Ectodermal cell (in vitro differentiated cells): ENCODE measurements around the gene MGAT4A.

Experiments
- H3K27ac ChIP-seq: 2 replicates; pipeline ENCODE4 v1.7.0; 2013; ENCODE audit warnings: mild to moderate bottlenecking, low read depth, low read length; ENCODE audit not compliant: insufficient read depth, poor library complexity, severe bottlenecking
- H3K27me3 ChIP-seq: 2 replicates; pipeline ENCODE4 v1.7.0; 2013; ENCODE audit warnings: mild to moderate bottlenecking, low read length; ENCODE audit not compliant: insufficient read depth, control insufficient read depth, poor library complexity, severe bottlenecking
- H3K36me3 ChIP-seq: one replicate; pipeline ENCODE4 v1.7.0; 2013; ENCODE audit warnings: low read length; ENCODE audit not compliant: control insufficient read depth, insufficient read depth
- H3K4me1 ChIP-seq: one replicate; pipeline ENCODE4 v1.7.0; 2013; ENCODE audit warnings: low read length; ENCODE audit not compliant: control insufficient read depth, insufficient read depth
- H3K4me3 ChIP-seq: 2 replicates; pipeline ENCODE4 v1.7.0; 2013; ENCODE audit warnings: low read depth, low read length, control low read depth; ENCODE audit not compliant: insufficient read depth
- H3K9me3 ChIP-seq: 2 replicates; pipeline ENCODE4 v1.7.0; 2013; ENCODE audit warnings: mild to moderate bottlenecking, low read length, moderate library complexity; ENCODE audit not compliant: control insufficient read depth
- WGBS, 2 experiments: methylation state at CpG; one replicate each; pipeline ENCODE4 v1.1.7; 2013; ENCODE audit warnings: missing lambda C conversion rate in 2 of 2; 5-methylcytosine and 5-hydroxymethylcytosine counted together

MGAT4A gene

DNA sequence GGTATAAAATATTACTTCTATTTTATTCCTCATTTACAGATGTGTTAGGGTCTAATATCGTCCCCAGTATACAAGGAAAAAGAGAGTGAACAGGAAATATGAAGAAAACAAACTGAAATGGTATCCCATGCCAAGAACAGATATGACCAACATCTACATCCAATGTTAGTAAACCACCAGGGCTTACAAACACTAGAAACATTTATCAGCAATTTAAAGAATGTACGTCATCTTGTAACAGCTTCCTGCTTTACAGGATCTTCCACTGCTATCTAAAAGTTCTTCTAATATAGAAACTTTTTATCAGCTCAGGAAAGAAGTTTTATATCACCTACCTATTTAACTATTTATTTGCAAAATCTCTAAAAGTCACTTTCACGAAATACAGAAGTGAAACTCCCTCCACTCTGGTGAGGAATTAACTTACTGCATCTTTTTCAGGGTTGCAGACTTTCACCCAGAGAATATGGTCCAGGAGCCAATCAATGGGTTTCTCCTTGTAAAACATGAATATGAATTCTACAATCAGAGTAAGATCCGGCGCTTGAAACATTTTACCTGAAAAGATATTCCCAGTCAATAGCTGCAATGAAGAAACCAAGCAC is 87.3 kb downstream of the MGAT4A start:
- Histone ChIP-seq H3K27me3 (no peaks in the 10 kb centered on the region), H3K4me1 (no peaks in the 10 kb centered on the region), H3K36me3 (no peaks in the 10 kb centered on the region), H3K27ac (no peak overlapping the region), H3K9me3 (no peaks in the 10 kb centered on the region), H3K4me3 (no peak overlapping the region)
- WGBS, 2 experiments, result 91% methylated on average over 4 of the region's 5 CpGs

DNA sequence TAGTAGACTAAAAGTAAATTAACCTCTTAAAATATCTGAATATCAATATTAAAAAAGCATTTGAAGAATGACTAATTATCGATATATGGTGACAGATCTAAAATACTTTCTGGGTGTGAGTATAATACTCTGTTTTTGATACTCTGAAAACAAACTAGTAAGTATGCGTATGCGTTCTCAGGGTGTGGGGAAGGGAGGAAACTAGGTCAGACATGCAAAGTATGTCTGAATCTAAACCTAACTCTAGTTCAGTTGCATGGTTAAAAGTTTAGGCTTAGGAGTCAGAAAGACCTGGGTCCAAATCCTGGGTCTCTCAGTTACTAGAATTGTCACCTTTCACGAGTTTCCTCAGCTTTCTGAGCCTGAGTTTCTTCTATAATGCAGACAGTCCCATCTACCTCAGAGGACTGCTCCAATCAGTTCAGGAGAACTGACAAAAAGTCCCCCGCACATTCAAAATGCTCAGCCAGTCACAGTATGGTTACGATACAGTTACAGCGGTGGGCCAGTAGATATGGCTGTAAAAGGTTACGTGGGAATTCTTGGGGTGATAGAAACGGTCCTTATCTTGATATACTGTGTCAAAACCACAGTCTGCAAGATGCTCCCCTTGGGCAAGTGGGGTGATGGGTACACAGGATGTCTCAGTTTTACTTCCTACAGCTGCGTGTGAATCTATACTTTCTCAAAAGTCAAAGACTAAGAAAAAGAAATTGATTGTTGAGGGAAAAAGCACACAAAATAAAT is 93.4 kb downstream of the MGAT4A start:
- no peak overlapping the region for H3K27ac ChIP-seq
- no peak overlapping the region for H3K4me3 ChIP-seq
- H3K9me3 ChIP-seq, result no peaks in the 10 kb centered on the region
- H3K27me3 ChIP-seq, result no peaks in the 10 kb centered on the region
- H3K4me1 ChIP-seq, result no peaks in the 10 kb centered on the region
- 94 to 95% methylated on average over 9 to 10 of the region's 10 CpGs for WGBS, 2 experiments
- no peaks in the 10 kb centered on the region for H3K36me3 ChIP-seq

DNA sequence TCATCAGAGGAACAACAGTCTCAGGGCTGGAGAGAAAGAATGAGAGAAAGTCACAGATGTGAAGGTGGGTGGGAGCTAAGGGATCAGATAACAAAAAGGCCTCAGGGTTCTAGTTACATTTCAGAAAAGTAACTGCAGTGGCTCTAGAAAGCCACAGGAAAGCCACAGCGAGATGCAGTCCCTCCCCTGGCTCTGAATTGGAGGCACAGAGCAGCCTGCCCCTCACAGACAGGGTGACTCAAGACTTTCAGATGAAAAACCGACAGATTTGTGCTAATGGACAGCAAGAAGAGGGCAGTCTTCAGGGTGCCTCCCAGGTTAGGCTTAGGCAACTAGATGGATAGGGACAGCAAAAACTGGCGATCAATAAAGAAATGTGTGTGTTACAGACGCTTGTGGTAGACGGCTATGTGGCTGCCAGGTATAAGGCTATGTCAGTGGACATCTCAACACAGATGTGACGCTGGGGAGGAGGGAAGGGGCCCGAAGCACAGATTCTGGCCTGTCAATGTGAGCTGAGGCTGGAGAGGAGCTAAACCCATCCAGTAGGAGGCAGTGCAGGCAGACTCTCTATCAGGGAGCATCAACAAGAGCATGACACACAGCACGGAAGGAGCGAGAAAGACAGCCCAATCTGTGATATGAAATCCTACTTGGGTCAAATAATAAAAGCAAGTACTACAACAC is 96.4 kb downstream of the MGAT4A start:
- WGBS, 2 experiments, result 61 to 68% methylated on average over 9 of the region's 9 CpGs
- no peak overlapping the region for H3K27ac ChIP-seq

DNA sequence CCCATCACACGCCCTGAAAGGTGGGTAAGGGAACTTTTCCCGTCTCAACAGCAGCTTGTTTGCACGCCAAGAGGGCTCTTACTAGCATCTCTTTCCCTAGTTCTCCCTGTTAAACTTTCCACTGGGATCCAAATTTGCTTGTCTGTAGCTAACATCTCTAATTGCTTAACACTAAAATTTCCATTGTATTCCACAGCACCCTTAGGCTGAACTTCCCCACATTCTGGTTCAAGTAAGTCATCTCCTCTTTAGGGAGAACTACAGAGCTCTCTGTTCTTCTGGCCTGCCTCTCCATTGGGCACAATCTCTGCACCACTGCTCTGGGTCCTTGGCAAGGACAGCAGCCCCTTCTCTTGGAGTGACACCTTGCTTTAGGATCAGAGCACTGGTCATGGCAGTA is 98.6 kb downstream of the MGAT4A start:
- no peaks in the 10 kb centered on the region for H3K36me3 ChIP-seq
- H3K27ac ChIP-seq, result no peak overlapping the region
- H3K27me3 ChIP-seq, result no peaks in the 10 kb centered on the region
- 81% methylated on average over 3 of the region's 3 CpGs for WGBS, 2 experiments
- no peak overlapping the region for H3K4me3 ChIP-seq
- no peaks in the 10 kb centered on the region for H3K9me3 ChIP-seq
- H3K4me1 ChIP-seq, result no peaks in the 10 kb centered on the region

More for the DNA sequence above, 96.4 kb downstream of the MGAT4A start:
- Histone ChIP-seq H3K4me1 (no peaks in the 10 kb centered on the region), H3K4me3 (no peak overlapping the region), H3K36me3 (no peaks in the 10 kb centered on the region), H3K9me3 (no peaks in the 10 kb centered on the region), H3K27me3 (no peaks in the 10 kb centered on the region)

DNA sequence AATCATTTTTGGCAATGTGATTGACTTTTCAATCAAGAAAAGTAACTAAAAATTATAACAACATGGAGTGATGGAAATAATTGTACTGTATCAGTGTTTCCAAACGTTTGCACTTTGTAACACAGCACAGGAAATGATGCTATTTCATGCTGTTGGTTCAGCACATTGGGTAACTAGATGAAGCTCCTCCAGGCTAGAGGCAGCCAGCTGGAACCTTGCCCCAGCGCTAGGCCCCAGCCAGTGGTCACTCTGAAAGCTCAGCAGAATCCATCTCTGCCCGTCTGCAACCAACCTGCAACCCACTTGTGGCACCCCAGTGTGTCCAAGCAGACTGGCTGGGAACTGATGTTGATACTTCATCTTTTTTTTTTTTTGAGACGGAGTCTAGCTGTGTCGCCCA is 107.3 kb downstream of the MGAT4A start:
- no peaks in the 10 kb centered on the region for H3K4me1 ChIP-seq
- no peaks in the 10 kb centered on the region for H3K27me3 ChIP-seq
- WGBS, 2 experiments, result 87 to 88% methylated on average over 5 of the region's 5 CpGs
- no peaks in the 10 kb centered on the region for H3K9me3 ChIP-seq
- no peak overlapping the region for H3K27ac ChIP-seq
- H3K36me3 ChIP-seq, result no peaks in the 10 kb centered on the region
- H3K4me3 ChIP-seq, result no peak overlapping the region

DNA sequence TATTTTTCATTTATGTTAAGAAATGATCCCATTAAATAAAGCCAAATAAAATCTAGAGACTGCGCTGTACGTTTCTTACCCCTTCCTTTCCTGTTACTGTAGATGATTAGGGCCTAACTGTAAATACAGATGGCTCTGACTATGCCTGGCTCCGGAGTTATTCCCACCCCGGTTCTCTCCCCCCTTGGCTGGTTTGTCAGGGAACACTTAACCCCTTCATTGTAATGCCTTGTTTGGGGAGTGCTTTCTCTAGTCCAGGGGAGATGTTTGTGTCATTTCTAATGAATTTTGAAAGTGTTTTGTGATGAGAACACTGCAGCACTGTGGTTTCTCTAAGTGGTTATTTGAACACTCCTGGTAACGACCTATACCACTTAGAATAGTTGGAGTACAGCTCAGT is 113.8 kb downstream of the MGAT4A start:
- H3K36me3 ChIP-seq, result peaks cover 20% of the 10 kb centered on the region
- 90 to 95% methylated on average over 5 of the region's 5 CpGs for WGBS, 2 experiments
- H3K9me3 ChIP-seq, result no peaks in the 10 kb centered on the region

DNA sequence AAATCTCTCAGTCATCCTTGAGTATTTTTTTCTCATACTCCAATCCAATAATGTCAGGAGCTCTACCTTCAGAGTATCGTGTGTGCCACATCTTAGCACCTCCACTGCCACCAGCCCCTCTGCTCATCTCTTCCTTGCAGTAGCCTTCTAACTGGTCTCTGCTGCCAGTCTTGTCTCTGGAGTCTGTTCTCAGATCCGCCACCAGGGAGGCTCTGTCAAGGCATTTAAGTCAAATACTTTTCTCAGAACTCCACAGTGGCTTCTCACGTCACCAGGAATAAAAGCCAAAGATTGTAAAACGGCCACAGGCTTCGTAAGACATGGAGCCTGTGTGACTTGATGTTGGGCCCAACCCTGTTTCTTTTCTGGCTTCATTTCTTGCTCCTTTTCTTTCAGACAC is 115.5 kb downstream of the MGAT4A start:
- Histone ChIP-seq H3K36me3 (peaks cover 23% of the 10 kb centered on the region), H3K27ac (no peak overlapping the region), H3K27me3 (no peaks in the 10 kb centered on the region), H3K4me1 (no peaks in the 10 kb centered on the region), H3K9me3 (no peaks in the 10 kb centered on the region), H3K4me3 (no peak overlapping the region)
- WGBS, 2 experiments, result 92 to 93% methylated on average over 5 of the region's 5 CpGs

More for the DNA sequence above, 113.8 kb downstream of the MGAT4A start:
- Histone ChIP-seq H3K27me3 (no peaks in the 10 kb centered on the region), H3K4me1 (no peaks in the 10 kb centered on the region), H3K27ac (no peak overlapping the region), H3K4me3 (no peak overlapping the region)

DNA sequence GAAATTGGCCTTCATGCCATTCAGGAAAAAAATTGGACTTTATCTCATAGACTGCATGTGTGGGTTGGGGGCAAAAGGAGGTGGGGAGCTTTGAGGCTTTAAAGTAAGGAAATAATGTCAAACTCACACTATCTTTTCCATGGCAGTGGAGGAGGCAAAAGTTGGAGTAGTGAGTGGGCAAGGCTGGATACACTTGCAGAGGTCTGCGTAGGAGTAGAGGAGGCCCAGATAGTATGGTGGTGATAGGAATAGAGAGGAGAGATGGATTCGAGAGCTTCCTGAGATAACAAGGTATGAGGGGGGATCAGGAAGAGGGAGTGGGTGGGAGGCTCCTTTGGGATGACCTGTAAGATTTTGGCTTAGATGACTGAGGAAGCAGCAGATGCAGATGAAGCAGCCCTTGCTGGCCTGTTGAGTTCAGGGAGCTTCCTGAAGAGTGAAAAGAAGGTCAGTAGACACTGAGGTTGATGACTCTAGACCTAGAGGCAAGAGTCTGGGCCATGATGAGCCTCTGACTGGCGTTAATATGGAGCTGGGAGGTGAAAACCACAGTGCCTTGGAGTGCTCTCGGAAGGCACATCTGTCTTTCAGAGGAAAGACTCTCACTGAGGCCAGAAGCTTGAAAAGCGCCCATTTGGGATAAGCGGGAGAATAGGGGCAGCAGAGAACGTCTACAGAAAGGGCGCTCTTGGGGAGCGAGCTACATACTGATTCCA is 116.8 kb downstream of the MGAT4A start:
- H3K4me3 ChIP-seq, result no peak overlapping the region
- peaks cover 10% of the 10 kb centered on the region for H3K4me1 ChIP-seq
- peaks cover 23% of the 10 kb centered on the region for H3K36me3 ChIP-seq
- 96 to 97% methylated on average over 9 of the region's 9 CpGs for WGBS, 2 experiments
- no peaks in the 10 kb centered on the region for H3K9me3 ChIP-seq
- H3K27ac ChIP-seq, result no peak overlapping the region
- no peaks in the 10 kb centered on the region for H3K27me3 ChIP-seq

DNA sequence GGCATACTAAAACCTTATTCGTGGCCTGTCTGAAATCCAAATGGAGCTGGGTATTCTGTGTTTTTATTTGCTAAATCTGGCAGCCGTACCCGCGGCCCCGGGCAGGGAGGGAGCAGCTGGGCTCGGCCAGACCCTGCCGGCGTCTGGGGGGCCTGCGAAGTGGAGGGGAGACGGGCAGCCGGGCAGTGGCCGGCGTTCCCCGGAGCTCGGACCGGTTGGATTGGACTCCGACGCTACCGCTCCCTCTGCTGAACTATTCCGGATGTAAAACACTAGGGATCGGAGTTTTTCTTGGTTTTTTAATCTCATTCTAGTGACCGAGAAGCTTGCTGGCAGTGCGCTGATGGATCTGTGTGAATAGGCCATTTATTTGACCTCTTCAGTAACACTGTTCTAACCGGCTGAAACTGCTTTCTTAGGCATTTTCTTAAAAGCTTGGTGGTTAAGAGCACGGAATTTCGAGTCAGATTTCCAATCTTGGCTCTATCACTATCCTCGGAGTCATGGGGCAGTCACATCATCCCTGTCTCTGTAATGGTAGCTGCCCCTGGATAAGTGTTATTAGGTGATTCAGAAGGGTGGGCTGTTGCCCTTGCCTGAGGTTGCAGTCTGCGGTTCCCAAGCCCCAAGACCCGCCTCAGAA is 121.8 kb downstream of the MGAT4A start:
- Histone ChIP-seq H3K36me3 (peaks cover 9% of the 10 kb centered on the region), H3K4me3 (peak overlapping the region; percentile 87), H3K27ac (no peak overlapping the region), H3K4me1 (peaks cover 10% of the 10 kb centered on the region), H3K27me3 (no peaks in the 10 kb centered on the region), H3K9me3 (no peaks in the 10 kb centered on the region)
- WGBS, 2 experiments, result 4 to 6% methylated on average over 29 of the region's 29 CpGs
